HEK293T (cell line): ENCODE data around the gene BST1.

Source experiments
- CTCF ChIA-PET: fragments of 350-600 bp; formaldehyde crosslinking; extraction: SDS; loops from one replicate; lab custom pipeline; 2021; ENCODE audit warnings: antibody characterized with exemption, inconsistent platforms; lab: Yijun Ruan, JAX
- POLR2A ChIA-PET: fragments of 350-600 bp; formaldehyde crosslinking; extraction: SDS; loops from one replicate; lab custom pipeline; 2020; ENCODE audit warnings: antibody characterized with exemption, inconsistent platforms; lab: Yijun Ruan, JAX
- DNase-seq: peaks from one replicate; pipeline ENCODE4 v3.0.0; 2012; ENCODE audit warnings: mixed read lengths; ENCODE audit errors: extremely low spot score
- ARNT ChIP-seq: fragments of 450-650 bp; IDR thresholded peaks from 2 replicates; pipeline ENCODE4 v1.6.1; 2017; ENCODE audit warnings: mild to moderate bottlenecking
- BHLHE40 ChIP-seq: fragments of 450-650 bp; IDR thresholded peaks from 2 replicates; pipeline ENCODE4 v1.6.1; 2016; ENCODE audit warnings: mild to moderate bottlenecking, moderate library complexity, borderline replicate concordance
- CTBP1 ChIP-seq: fragments of 450-650 bp; IDR thresholded peaks from 2 replicates; pipeline ENCODE4 v1.6.1; 2016; ENCODE audit warnings: borderline replicate concordance
- ELF4 ChIP-seq: fragments of 450-650 bp; IDR thresholded peaks from 2 replicates; pipeline ENCODE4 v1.6.1; 2017; ENCODE audit warnings: antibody characterized with exemption
- FOXA1 ChIP-seq: fragments of 450-650 bp; IDR thresholded peaks from 2 replicates; pipeline ENCODE4 v1.6.1; 2016; ENCODE audit warnings: mild to moderate bottlenecking
- FOXK2 ChIP-seq: fragments of 450-650 bp; IDR thresholded peaks from 2 replicates; pipeline ENCODE4 v1.6.1; 2016; ENCODE audit warnings: mild to moderate bottlenecking
- FOXM1 ChIP-seq: fragments of 450-650 bp; IDR thresholded peaks from 2 replicates; pipeline ENCODE4 v1.6.1; 2017; ENCODE audit warnings: mild to moderate bottlenecking, borderline replicate concordance
- HDGF ChIP-seq: fragments of 450-650 bp; IDR thresholded peaks from 2 replicates; pipeline ENCODE4 v1.6.1; 2017; ENCODE audit warnings: antibody characterized with exemption, borderline replicate concordance
- L3MBTL2 ChIP-seq: fragments of 450-650 bp; conservative IDR thresholded peaks from 2 replicates; pipeline ENCODE4 v1.6.1; 2016; ENCODE audit warnings: mild to moderate bottlenecking
- LEF1 ChIP-seq: fragments of 450-650 bp; IDR thresholded peaks from 2 replicates; pipeline ENCODE4 v1.6.1; 2017; ENCODE audit warnings: mild to moderate bottlenecking, borderline replicate concordance
- NFRKB ChIP-seq: fragments of 450-650 bp; IDR thresholded peaks from 2 replicates; pipeline ENCODE4 v1.6.1; 2016; ENCODE audit warnings: mild to moderate bottlenecking, moderate library complexity
- PKNOX1 ChIP-seq: fragments of 450-650 bp; IDR thresholded peaks from 2 replicates; pipeline ENCODE4 v1.6.1; 2016
- SP1 ChIP-seq: fragments of 450-650 bp; IDR thresholded peaks from 2 replicates; pipeline ENCODE4 v1.6.1; 2017
- SUZ12 ChIP-seq: fragments of 450-650 bp; IDR thresholded peaks from 2 replicates; pipeline ENCODE4 v1.6.1; 2016; ENCODE audit warnings: mild to moderate bottlenecking
- TARDBP ChIP-seq: fragments of 450-650 bp; IDR thresholded peaks from 2 replicates; pipeline ENCODE4 v1.6.1; 2016
- ZNF384 ChIP-seq: fragments of 450-650 bp; IDR thresholded peaks from 2 replicates; pipeline ENCODE4 v1.6.1; 2016

The BST1 gene

GRCh38 chr4:15665753-15666365 is 37.0 kb upstream of the BST1 start:
- CTCF ChIA-PET: no interaction called here
- POLR2A ChIA-PET: no interaction called here
- no peak for TF ChIP-seq ZNF384
- no peak for TF ChIP-seq HDGF
- no peak for TF ChIP-seq SUZ12
- TF ChIP-seq LEF1: no peak
- no peak for TF ChIP-seq L3MBTL2
- TF ChIP-seq CTBP1: no peak
- no peak for TF ChIP-seq SP1
- TF ChIP-seq NFRKB: no peak
- TF ChIP-seq ARNT: no peak
- no peak for TF ChIP-seq PKNOX1
- no peak for DNase-seq

GRCh38 chr4:15667006-15667405 is 35.9 kb upstream of the BST1 start:
- POLR2A ChIA-PET: no interaction called here
- CTCF ChIA-PET: no interaction called here
- TF ChIP-seq ELF4: no peak
- no peak for TF ChIP-seq NFRKB
- no peak for TF ChIP-seq L3MBTL2
- no peak for TF ChIP-seq ARNT
- no peak for TF ChIP-seq CTBP1
- no peak for TF ChIP-seq LEF1
- TF ChIP-seq ZNF384: no peak
- TF ChIP-seq TARDBP: no peak
- TF ChIP-seq FOXK2: no peak
- DNase-seq: no peak

- no peak for TF ChIP-seq NFRKB
- no peak for TF ChIP-seq SUZ12
- CTCF ChIA-PET: no interaction called here
- no peak for DNase-seq
- POLR2A ChIA-PET: no interaction called here
Observed at GRCh38 chr4:15668566-15669435, 34.1 kb upstream of the BST1 start.

- no peak for DNase-seq
- ChIA-PET POLR2A (interaction anchor here (1.4 kb wide), 1 partner anchor 11 kb away, joined by 5 read pairs; the partner anchor contains the start of gene FAM200B), CTCF (no interaction called here)
- TF ChIP-seq NFRKB (no peak), ARNT (no peak), LEF1 (no peak), SP1 (no peak), ELF4 (no peak), FOXM1 (no peak), ZNF384 (no peak)
Observed at GRCh38 chr4:15670576-15670975, 32.3 kb upstream of the BST1 start.

- no peak for DNase-seq
- POLR2A ChIA-PET: no interaction called here
- TF ChIP-seq BHLHE40 (no peak), HDGF (no peak), SUZ12 (no peak), CTBP1 (no peak)
- CTCF ChIA-PET: no interaction called here
Observed at GRCh38 chr4:15672101-15672500, 30.8 kb upstream of the BST1 start.

- DNase-seq: no peak
- CTCF ChIA-PET: interaction anchor here (0.6 kb wide), 1 partner anchor 16 kb away, joined by 3 read pairs; no protein-coding TSS in a partner anchor
- TF ChIP-seq SUZ12: no peak
- TF ChIP-seq ELF4: no peak
- no peak for TF ChIP-seq ARNT
- TF ChIP-seq TARDBP: no peak
- TF ChIP-seq L3MBTL2: no peak
- no peak for TF ChIP-seq FOXA1
- no peak for TF ChIP-seq CTBP1
- no peak for TF ChIP-seq LEF1
- POLR2A ChIA-PET: no interaction called here
Observed at GRCh38 chr4:15673337-15673736, 29.5 kb upstream of the BST1 start.

- POLR2A ChIA-PET: no interaction called here
- CTCF ChIA-PET: no interaction called here
- no peak for DNase-seq
- TF ChIP-seq CTBP1 (no peak), ZNF384 (no peak)
Observed at GRCh38 chr4:15674046-15674445, 28.8 kb upstream of the BST1 start.

GRCh38 chr4:15674926-15675325 is 27.9 kb upstream of the BST1 start:
- no peak for DNase-seq
- ChIA-PET CTCF (no interaction called here), POLR2A (interaction anchor here (1.4 kb wide), 1 partner anchor 196 kb away, joined by 3 read pairs; no protein-coding TSS in a partner anchor)
- TF ChIP-seq ELF4: no peak
- TF ChIP-seq FOXK2: no peak
- no peak for TF ChIP-seq LEF1
- TF ChIP-seq ZNF384: no peak
- TF ChIP-seq TARDBP: no peak
- TF ChIP-seq NFRKB: no peak
